Measurements from ENCODE around the gene COBL.

Gene COBL, protein sequence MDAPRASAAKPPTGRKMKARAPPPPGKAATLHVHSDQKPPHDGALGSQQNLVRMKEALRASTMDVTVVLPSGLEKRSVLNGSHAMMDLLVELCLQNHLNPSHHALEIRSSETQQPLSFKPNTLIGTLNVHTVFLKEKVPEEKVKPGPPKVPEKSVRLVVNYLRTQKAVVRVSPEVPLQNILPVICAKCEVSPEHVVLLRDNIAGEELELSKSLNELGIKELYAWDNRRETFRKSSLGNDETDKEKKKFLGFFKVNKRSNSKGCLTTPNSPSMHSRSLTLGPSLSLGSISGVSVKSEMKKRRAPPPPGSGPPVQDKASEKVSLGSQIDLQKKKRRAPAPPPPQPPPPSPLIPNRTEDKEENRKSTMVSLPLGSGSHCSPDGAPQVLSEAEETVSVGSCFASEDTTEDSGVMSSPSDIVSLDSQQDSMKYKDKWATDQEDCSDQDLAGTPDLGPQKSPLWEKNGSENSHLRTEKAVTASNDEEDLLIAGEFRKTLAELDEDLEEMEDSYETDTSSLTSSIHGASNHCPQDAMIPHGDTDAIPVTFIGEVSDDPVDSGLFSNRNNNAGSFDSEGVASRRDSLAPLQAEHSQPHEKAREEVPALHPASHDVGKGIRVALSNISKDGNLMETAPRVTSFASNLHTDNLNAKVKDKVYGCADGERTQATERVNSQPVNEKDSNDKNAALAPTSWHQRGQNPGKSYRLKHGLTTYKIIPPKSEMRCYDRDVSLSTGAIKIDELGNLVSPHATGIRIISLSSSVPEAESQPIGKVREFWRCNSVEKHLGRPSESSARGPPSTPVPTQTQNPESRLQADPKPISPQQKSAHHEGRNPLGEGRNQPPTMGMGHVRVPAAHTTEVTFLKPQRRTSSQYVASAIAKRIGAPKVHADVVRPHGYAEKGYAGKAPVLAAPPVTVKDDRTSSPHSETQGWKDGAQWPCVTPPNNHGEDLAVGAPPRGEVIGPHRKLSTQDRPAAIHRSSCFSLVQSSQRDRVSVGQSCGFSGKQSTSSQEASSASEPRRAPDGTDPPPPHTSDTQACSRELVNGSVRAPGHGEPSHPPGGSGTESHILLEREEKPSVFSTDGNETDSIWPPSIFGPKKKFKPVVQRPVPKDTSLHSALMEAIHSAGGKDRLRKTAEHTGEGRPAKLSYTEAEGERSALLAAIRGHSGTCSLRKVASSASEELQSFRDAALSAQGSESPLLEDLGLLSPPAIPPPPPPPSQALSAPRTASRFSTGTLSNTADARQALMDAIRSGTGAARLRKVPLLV

GRCh38 chr7:51316666-51317581 lies at the start of gene COBL:
Gene COBL (minus strand): TSS chr7:51316809. CDS start chr7:51316633, 176 bp downstream.
- TF ChIP-seq, protein P1, sequence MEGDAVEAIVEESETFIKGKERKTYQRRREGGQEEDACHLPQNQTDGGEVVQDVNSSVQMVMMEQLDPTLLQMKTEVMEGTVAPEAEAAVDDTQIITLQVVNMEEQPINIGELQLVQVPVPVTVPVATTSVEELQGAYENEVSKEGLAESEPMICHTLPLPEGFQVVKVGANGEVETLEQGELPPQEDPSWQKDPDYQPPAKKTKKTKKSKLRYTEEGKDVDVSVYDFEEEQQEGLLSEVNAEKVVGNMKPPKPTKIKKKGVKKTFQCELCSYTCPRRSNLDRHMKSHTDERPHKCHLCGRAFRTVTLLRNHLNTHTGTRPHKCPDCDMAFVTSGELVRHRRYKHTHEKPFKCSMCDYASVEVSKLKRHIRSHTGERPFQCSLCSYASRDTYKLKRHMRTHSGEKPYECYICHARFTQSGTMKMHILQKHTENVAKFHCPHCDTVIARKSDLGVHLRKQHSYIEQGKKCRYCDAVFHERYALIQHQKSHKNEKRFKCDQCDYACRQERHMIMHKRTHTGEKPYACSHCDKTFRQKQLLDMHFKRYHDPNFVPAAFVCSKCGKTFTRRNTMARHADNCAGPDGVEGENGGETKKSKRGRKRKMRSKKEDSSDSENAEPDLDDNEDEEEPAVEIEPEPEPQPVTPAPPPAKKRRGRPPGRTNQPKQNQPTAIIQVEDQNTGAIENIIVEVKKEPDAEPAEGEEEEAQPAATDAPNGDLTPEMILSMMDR (IDR thresholded peaks at IDR 0.05) = no peak

- TF ChIP-seq, protein P1 (IDR thresholded peaks at IDR 0.05) = no peak
Observed at GRCh38 chr7:51366172-51366728, 49.6 kb upstream of the COBL start.

GRCh38 chr7:51357821-51358220 lies 41.2 kb upstream of the COBL start:
- TF ChIP-seq, protein P1 (IDR thresholded peaks at IDR 0.05) = peak; percentile 45; the same call in 1 of the 2 replicates

DNA sequence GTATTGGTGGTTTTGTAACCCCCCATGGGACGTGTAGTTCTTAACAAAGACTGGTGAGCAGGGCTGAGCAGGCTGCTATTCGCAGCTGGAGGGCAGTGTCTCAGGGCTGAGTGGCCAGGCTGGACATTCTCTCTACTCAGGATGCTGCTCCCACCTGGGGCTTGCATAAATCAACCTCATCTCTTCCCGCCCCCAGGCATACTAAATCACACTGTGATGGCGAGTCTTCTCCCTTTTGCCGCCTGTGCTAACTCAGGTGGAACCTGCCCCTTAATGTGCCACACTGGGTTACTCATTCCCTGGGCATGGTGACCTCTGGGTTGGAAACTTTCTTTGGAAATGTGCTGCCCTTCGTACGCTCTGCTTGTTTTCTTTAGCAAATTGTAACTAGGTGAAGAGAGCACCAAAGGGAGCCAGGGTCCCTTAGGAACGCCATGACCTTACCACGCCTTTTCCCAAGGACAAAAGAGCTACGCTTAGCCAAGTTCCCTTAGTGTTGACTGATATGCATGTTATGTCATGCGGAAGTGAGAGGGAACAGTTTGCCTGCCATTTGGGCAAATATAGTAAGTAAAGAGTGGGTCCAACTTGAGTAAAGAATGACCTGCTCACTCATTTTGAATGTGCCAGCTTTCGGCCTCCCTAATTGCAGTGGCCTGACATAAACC lies 40.4 kb upstream of the COBL start:
- TF ChIP-seq, protein P1 (IDR thresholded peaks at IDR 0.05) = no peak

DNA sequence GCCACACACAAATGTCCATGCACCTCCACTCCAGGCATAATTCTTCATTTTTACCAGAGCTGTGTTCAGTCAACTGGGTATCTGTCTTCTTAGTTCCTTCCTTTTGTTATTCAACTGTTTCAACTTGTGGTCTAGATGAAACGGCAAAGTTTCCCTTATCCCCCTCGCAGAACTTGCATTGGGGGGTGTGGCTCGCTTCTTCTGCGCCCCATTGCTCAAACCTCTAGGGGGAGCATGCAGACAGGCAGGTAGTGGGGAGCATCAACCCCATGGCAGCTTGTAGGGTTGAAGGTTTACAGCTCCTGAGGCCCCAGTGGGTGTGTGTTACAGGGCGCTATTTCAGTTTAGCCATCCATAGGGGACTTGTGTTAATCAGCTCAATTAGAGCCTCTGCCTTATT lies 38.3 kb upstream of the COBL start:
- TF ChIP-seq, protein P1 (IDR thresholded peaks at IDR 0.05) = no peak

- TF ChIP-seq, protein P1 (IDR thresholded peaks at IDR 0.05) = no peak
Observed at GRCh38 chr7:51354434-51354833, 37.8 kb upstream of the COBL start.

Measured in LNCAP (cell line).